ENCODE results near the gene CCND2. TPM values are rescaled to one million over a fixed set of nuclear protein-coding genes. Genes with fewer than 3 reads are reported as not detected.

CCND2 gene
- total RNA-seq, 4 donors from 2014 or later = 84.1 to 124 (median 89.7) TPM

DNA sequence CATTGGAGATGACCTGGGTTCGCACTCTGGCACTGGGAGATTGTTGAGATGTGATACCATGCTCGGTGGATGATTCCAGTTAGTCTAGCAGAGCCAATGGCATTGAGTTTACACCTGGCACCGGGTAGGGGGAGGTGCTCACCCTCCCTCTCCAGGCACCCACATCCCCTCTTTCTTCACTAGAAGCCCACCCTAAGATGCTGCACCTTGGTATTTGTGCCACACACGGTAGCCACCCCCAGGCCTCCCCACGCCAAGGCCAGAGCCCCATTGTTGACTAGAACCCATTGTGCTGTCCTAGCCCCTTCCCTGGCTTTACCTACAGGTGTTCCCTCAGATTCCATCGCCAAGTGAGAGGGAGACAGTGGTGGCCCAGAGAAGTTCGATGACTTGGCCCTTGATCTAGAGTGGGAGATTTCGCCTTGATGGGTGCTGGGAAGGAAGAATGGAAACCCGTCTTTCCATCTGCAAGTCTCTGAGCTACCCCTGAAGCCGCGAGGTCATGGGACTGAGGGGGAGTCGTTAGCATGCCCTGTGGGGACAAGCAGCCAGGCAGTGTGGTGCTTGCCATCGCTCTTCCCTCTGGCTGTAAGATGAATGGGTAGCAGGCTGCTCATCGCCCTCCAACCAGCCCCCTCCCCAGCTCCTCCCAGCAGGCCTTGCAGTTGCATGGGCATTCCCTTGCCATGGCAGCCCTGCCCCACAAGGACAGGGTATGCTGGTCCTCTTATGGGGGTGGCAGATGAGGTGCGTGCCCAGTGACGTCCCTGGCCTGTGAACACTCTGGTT is 8.7 kb downstream of the CCND2 start:
- Histone ChIP-seq H3K36me3 (peaks cover 0 to 72% (median 0%) of the 10 kb centered on the region in 3 donors), H3K27ac (peak overlapping the region in 1 of 4 donors; percentile 74), H3K27me3 (no peaks in the 10 kb centered on the region), H3K9me3 (no peaks in the 10 kb centered on the region), H3K4me3 (no peak overlapping the region), H3K4me1 (peaks cover 0 to 65% (median 41%) of the 10 kb centered on the region in 4 donors)
- TF ChIP-seq POLR2A (IDR thresholded peaks at IDR 0.05) = no peak
- TF ChIP-seq, protein P1, sequence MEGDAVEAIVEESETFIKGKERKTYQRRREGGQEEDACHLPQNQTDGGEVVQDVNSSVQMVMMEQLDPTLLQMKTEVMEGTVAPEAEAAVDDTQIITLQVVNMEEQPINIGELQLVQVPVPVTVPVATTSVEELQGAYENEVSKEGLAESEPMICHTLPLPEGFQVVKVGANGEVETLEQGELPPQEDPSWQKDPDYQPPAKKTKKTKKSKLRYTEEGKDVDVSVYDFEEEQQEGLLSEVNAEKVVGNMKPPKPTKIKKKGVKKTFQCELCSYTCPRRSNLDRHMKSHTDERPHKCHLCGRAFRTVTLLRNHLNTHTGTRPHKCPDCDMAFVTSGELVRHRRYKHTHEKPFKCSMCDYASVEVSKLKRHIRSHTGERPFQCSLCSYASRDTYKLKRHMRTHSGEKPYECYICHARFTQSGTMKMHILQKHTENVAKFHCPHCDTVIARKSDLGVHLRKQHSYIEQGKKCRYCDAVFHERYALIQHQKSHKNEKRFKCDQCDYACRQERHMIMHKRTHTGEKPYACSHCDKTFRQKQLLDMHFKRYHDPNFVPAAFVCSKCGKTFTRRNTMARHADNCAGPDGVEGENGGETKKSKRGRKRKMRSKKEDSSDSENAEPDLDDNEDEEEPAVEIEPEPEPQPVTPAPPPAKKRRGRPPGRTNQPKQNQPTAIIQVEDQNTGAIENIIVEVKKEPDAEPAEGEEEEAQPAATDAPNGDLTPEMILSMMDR (IDR thresholded peaks at IDR 0.05) = no peak
- no peak for TF ChIP-seq EP300 (IDR thresholded peaks at IDR 0.05)
- no peak for DNase-seq (ENCODE audit: low spot score in 2 of 2)
- WGBS, 2 donors = 85 to 89% methylated on average over 14 to 16 of the region's 16 CpGs

DNA sequence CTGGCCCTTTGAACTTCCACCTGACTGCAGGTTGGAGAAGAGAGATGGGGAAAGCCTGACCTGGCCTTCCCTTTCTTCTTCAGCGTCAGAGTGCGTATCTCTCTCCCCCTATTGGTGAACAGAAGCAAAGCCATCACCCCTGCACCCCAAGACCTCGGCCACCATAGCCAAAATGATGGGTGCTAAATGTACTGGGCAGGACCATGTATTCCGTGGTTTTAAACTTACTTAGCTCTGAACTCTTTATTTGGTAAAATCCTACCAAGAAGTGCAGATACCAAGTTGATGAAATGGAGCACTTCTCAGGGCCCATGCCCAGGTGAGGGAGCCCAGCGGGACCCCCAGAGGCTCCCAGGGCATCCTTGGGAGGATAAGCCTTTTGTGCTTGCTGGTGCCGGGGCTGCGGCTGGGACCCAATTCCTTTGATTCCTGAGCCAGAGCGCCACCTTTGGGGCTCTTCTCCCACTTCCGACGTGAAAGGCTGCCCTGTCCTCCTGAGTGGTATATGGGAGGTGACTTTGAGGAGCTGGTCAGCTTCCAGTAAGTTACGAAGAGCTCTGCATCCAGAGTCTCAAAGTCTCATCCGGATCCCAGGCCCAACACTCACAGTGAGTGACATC is 9.4 kb downstream of the CCND2 start:
- Histone ChIP-seq H3K9me3 (no peaks in the 10 kb centered on the region), H3K4me3 (no peak overlapping the region), H3K36me3 (peaks cover 0 to 65% (median 0%) of the 10 kb centered on the region in 3 donors), H3K27me3 (no peaks in the 10 kb centered on the region), H3K27ac (no peak overlapping the region), H3K4me1 (peaks cover 0 to 66% (median 36%) of the 10 kb centered on the region in 4 donors)
- TF ChIP-seq, protein P1 (IDR thresholded peaks at IDR 0.05) = no peak
- TF ChIP-seq EP300 (IDR thresholded peaks at IDR 0.05) = no peak
- no peak for TF ChIP-seq POLR2A (IDR thresholded peaks at IDR 0.05)
- WGBS, 2 donors = 65 to 78% methylated on average over 10 to 12 of the region's 12 CpGs
- no peak for DNase-seq (ENCODE audit: low spot score in 2 of 2)

DNA sequence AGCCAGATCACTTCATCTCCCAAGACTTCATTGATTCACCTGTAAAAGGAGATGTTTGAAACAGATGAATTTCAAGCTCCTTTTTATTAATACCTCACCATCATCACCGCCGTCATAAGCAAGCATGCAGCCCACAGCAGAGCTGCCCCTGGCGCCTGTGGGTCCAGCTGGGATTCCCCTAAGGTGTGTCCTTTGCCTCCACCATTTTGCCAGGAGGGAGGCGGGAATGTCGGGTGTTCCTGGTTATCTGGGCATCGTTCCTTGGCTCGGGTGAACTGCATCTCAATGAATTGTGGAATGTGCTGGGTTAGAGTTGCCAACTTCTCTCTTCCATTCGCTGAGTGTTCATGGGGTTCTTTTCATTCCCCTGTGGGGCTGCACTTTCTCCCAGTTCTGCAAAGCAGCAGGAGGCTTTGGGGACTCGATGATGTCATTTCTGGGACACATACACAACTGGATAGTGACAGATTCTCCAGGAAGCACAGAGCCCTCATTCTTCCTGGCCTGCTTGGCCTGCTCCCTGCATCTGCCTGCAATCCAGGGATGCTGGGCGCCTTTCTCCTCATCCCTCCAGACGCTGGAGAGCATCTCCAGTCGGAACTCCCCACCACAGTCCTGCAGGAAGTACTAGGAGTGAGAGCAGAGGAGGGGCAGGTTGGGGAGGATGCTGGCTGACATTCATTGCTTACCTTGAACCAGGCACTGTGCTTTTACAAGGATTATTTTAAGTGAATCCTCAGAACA is 10.1 kb downstream of the CCND2 start:
- Histone ChIP-seq H3K36me3 (peaks cover 0 to 59% (median 0%) of the 10 kb centered on the region in 3 donors), H3K4me3 (no peak overlapping the region), H3K4me1 (peaks cover 0 to 66% (median 39%) of the 10 kb centered on the region in 4 donors), H3K27me3 (no peaks in the 10 kb centered on the region), H3K27ac (no peak overlapping the region), H3K9me3 (no peaks in the 10 kb centered on the region)
- WGBS, 2 donors = 47 to 59% methylated on average over 12 of the region's 12 CpGs
- TF ChIP-seq, protein P1 (IDR thresholded peaks at IDR 0.05) = no peak
- TF ChIP-seq POLR2A (IDR thresholded peaks at IDR 0.05) = no peak
- no peak for TF ChIP-seq EP300 (IDR thresholded peaks at IDR 0.05)
- DNase-seq (ENCODE audit: low spot score in 2 of 2) = no peak

DNA sequence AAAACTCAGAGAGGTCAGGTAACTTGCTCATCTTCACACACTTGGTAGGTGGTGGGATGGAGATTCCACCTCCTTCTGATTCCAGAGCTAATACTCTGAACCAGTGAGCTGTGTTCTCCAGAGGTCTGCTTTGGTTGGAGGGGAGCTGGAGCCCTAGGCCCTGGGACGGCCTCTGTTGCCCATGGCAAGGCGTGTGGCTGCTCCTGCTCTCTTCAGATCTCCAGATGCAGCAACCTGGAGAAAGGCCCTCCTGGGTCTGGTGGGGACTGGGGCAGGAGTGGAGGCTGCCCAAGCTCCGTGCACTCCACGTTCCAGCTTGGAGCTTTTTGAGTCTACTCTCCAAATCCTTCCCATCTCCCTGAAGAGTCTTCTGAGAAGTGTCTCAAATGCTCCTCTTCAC is 10.7 kb downstream of the CCND2 start:
- Histone ChIP-seq H3K36me3 (peaks cover 0 to 62% (median 0%) of the 10 kb centered on the region in 3 donors), H3K4me3 (no peak overlapping the region), H3K27ac (peak overlapping the region in 2 of 4 donors; percentile 16 to 32), H3K9me3 (no peaks in the 10 kb centered on the region), H3K27me3 (no peaks in the 10 kb centered on the region), H3K4me1 (peaks cover 0 to 66% (median 40%) of the 10 kb centered on the region in 4 donors)
- WGBS, 2 donors = 66 to 93% methylated on average over 2 to 4 of the region's 4 CpGs
- no peak for TF ChIP-seq EP300 (IDR thresholded peaks at IDR 0.05)
- no peak for TF ChIP-seq POLR2A (IDR thresholded peaks at IDR 0.05)
- TF ChIP-seq, protein P1 (IDR thresholded peaks at IDR 0.05) = no peak
- DNase-seq (ENCODE audit: low spot score in 2 of 2) = no peak
